ENCODE results near the gene POLD4.

POLD4 gene

GRCh38 chr11:67370351-67371076, 17.2 kb upstream of the POLD4 start:
- no peak for DNase-seq

DNA sequence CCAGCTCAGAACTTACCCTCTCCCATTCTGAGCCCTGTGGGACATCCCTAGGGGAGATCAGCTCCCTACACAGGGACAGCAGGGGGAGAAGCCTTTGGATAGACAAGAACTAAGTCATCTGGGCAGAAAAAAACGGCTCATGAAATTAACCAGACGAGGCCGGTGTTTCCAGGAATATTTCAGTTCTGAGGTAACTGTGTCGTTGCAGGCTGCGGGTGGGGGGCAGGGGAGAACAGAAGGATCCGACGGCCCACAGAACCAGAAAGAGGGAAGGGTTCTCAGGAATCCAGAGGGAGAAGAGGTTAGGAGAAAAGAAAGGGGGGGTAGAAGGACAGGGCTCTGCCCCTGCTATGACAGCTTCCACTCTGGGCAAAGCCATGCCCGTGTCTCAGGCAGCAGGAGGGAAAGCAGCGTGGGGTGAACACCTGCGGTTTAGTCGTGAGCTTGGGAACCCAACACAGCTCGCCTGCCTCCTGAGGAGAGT, 16.5 kb upstream of the POLD4 start:
- no peak for DNase-seq

DNA sequence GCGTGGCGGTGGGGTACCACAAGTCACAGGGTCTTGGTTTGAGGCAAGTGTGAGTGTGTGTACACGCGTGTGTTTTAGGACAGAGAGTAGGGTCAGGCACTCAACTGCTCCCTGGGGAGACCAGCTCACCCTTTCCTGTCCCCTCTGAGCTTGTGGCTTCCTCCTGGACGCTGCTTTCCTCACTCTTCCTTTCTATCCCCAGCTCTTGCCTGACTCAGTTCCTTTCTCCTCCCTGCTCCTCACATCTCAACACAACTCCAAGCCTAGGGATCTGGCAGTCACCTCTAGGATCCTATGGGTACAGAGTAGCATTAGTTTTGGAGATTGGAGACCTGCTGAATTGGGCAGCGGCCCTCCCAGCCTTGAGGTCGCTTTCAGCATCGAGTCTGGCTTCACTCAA, 15.9 kb upstream of the POLD4 start:
- DNase-seq = no peak

DNA sequence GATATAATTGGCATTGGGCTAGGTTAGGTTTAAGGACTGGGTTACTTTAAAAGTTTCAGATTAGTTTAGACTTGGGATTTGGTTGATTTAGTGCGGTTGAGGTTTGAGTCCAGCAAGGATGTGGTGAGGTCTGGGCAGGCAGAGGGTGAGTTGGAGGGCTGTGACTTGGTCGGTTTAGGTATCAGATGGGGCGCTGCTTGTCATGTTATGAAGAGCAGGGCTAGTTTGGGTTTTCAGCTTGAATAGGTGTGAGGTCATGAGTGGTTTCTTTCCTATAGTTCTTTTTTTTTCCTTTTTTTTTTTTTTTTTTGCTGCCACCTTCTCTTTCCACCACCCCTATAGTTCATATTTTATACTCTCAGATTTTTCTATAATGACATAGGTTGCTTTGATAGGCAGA, 15.3 kb upstream of the POLD4 start:
- no peak for DNase-seq

- DNase-seq = no peak
These were observed 14.4 kb upstream of the POLD4 start for GRCh38 chr11:67367761-67368227.

- DNase-seq = no peak
These were observed 13.8 kb upstream of the POLD4 start for GRCh38 chr11:67366961-67367760.

DNA sequence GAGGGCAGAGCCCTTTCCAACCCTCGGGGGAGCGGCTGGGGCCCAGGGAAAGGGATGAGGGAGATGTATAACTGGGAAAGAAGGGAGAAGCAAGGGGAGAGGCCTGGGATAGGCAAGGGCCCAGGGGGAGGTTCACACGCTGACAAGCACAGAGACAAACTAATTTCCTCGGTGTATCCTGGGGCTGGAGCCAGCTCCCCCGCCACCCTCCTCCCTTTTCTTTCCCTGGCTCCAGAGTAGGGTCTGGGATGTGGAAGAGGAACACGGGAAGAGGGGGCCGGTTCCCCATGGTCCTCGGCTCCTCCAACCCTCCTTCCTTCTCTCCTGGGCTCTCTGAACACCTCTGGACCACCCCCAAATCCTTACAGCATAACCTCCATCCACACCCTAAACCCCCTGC, 13.2 kb upstream of the POLD4 start:
- DNase-seq = no peak

DNA sequence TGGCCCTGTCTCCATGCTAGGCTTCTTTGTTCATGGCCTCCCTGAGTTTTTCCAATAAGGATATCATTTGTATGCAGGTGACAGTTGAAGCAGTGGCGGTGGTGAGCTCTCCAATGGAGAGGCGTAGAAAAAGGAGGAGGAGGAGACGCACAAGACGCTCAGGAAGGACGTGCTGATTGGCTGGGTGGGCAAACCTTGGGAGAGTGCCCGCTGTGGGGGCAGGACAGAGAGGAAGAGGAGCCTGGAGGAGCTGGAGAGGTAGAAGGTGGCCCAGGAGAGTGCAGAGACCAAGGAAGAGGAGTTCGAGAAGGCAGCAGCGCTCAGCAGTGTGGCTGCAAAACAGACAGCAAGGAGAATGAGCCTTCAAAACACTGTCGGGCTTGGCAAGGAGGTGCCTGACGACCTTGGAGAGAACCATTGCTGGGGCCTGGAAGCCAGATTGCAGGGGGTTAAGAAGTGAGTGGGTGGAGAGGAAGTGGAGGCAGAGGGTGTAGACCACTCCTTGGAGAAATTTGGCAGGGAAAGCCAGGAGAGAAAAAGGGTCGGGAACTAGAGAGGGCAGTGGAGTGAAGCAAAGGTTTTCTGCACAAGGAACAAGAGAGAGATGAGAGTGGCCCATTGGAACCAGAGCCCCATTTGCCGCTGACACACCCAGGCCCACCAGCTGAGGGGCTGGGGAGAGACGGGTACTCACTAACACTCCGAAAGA, 12.5 kb upstream of the POLD4 start:
- no peak for DNase-seq

DNA sequence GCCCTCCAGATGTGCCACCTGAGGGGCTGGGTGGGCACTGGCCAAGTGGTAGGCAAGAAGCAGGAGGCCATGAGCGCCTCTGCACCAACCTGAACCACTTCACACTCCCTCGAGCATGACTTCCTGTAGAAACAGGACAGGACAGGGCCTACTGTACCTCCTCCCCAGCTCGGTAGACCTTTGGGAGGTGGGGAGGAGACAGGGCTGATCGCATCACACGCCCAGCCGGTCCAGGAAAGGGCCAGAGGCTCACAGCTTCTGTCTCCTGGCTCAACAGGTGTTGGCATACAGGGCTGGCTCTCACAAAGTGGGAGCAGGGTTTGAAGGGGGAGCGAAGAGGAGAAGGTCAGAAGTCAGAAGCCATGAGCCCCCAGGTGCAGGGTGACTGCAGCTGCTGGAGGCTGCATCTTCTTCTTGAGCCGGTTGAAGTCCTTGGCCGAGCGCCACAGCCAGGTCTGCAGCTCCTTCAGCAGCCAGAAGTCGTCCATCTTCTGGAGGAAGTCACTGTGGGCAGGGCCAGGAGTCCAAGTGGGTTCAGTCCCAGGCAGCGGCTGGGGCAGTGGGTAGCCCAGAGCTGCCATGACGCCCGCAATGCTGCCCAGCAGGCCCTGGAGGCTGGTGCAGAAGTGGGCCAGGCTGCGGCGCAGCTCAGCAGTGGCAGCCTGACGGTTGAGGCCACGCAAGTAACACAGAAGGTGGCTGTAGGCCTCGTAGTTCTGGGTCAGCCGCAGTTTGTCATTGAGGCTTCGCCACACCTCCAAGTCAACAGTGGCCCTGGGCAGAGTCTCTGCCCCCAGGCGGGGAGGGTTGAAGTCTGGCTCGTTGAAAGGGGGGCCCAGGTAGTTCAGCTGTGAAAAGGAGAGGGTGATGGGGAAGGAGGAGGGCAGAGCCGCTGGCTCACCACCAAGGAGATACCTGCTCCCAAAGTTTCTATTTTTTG, 11.7 kb upstream of the POLD4 start:
- DNase-seq = no peak

DNA sequence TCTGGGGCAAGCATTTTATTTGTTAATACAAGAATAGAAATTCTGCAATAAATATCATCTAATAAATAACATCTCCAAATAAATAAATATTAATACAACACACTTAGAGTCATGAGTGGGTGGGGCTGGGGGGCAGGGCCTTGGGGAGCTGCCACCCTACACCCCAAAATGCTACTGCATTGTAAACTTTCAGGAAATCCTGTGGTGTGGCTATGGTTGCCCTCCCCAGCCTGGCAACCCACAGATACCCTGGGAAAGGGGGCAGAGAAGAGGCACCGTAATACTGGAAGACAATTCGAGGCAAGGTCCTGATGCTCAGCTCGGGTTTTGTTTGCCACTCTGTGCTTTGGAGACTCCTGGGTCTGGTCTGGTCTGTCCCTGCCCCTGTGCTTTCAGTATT, 10.8 kb upstream of the POLD4 start:
- no peak for DNase-seq

DNA sequence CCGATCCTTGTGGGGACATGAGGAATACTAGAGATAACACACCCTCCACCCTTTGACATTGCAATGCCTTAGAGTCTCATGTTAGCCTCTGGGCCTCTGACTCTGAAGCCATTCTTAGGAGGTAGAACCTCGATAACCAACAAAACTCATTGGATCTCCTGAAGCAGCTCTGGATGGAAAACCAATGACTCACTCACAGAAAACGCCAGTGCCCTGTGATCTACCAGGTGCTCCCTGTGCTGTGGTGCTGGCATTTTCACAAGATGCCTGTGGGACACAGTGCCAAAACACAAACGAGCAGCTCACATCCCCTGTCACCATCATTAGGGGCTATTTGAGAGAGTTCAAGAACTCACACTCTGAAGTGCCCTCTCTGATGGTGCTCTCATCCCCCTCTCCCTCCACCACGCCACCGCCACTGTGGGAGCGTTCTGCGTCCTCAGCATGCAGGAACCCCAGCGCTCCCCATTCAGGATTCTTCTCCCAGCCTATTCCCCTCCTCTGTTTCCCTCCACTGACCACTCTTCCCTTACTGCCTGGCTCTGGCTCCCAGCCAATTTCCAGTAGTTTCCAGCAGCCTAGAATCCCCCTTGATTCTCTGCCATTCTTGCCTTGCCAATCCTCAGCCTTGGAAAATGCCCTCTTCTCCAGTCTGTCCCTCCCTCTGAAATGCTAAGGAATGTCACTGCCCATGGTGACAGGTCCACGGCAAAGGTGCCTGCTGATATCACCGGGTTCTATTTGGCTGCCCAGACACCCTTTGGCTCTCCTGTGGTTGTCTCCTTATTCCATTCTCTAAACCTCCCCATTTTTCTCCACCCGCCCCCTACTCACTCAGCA, 4.7 kb upstream of the POLD4 start:
- no peak for DNase-seq

GRCh38 chr11:67356864-67357561, 3.7 kb upstream of the POLD4 start:
- DNase-seq = no peak

DNA sequence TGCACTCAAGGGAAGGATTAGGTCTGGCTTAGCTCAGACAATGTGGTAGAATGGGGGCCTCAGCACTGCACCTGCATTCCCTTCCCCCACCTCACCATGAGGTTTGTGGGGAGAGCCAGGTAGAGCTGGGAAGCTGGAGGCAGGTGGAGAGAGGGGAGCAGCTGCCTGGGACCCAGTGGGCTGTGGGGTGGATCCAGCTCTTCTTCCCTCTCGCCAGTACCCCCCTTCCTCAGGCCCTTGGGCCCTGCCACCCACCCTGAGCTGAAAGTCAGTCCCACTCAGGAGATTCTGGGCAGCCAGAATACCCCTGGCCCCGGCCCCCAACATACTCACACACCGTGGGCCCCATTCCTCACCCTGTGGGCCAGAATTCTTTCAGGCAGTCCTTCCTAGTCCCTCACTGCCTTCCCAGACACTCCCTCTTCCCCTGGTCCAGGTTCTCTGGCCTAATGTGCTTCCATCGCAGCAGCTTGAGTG, 3.1 kb upstream of the POLD4 start:
- no peak for DNase-seq

DNA sequence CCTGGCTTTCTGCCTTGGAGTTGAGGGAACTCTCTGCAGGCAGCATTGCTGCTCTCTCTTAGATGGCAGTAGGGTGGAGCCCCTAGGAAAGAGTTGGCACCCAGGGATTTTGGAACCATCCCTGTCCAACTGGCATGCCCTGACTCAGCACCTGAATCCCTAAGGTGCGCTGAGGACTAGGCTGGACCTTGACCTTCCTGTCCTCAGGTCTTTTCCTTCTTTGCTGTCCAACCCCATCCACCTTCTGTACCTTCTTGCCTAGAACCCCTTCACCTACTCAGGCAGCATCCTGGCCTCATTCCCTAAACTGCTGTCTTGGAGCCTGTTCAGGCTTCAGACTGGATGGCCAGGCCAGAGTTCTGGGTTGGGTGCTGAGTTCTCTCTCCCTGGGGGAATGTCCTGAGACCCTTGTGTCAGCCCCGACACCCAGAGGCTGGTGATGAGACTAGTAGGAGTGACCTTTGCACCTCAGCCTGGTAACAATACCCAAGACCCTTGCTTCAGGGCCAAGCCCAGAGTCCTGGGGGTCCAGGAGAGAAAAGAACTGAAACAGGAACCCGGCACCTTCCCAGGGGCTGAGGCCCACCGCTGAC, 2.5 kb upstream of the POLD4 start:
- DNase-seq = no peak

DNA sequence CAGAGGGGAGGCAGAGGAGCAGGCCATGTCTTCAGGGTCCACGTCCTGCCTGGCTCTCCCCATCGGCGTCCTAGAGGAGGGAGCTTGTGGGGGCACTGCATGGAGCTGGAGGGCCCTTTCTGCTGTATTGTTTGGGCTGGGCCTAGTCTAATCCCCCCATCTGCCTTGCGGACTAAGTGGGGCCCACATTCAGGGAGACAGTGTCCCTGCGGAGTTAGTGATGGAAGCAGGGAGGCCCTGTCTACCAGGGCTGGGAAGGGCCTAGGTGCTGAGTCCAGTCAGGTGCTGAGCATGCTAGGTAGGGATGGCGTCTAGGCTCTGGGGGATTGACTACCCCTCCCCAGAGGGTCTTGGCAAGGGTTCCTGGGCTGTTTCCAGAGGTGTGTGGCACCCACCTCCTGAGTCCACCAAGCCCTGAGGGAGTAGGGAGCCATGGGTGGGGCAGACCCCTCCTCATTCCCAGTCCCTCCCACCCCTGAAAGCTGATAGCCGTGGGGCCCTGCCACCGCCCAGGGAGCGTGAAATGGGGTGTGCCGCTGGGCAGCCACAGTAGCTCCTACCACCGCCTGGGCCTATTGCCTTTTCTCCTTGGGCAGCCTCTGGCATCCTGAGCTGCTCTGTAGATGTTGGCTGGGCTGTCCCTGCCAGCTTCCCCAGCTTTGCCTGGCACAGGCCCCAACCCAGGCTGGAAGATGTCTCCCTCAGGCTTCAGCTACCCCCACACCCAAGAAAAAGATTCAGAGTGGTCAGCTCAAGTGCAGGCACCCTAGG, 1.9 kb upstream of the POLD4 start:
- no peak for DNase-seq

- DNase-seq = no peak
These were observed 1.0 kb upstream of the POLD4 start for GRCh38 chr11:67354075-67355022.

- DNase-seq = no peak
These were observed 615 bp downstream of the POLD4 start for GRCh38 chr11:67352546-67353316.

Data from NCI-H1417 treated with DMSO at 0.1 percent for 48 hours (cell line).